ENCODE results near the gene SRL. TPM values are rescaled to one million over a fixed set of nuclear protein-coding genes. Genes with fewer than 3 reads are reported as not detected.

The SRL gene
- total RNA-seq, result under 1 TPM; 0.33 to 0.83 (median 0.63) TPM
- polyA plus RNA-seq, result 1 to 10 TPM in 1 of 3 donors, under 1 TPM in 2; 0.46 to 1.2 (median 0.60) TPM

- H3K27ac ChIP-seq, result peak within 1 kb of the TSS in 1 of 4 donors; percentile 14
- intact Hi-C loops (cut with DNase I), result no loop called here
These were observed at the start of gene SRL for GRCh38 chr16:4241928-4242283. Gene SRL (minus strand): TSS chr16:4242080. CDS start chr16:4242067, 13 bp downstream.

GRCh38 chr16:4290236-4290830 lies 48.5 kb upstream of the SRL start:
- H3K4me1 ChIP-seq, result peaks cover 0 to 49% (median 41%) of the 10 kb centered on the region in 4 donors
- no peak overlapping the region for H3K4me3 ChIP-seq
- WGBS, 2 donors, result 74 to 80% methylated on average over 8 of the region's 8 CpGs
- DNase-seq, result no peak
- intact Hi-C loops (cut with DNase I), result no loop called here
- no peaks in the 10 kb centered on the region for H3K36me3 ChIP-seq
- peak overlapping the region in 1 of 4 donors; percentile 6 for H3K27ac ChIP-seq
- H3K27me3 ChIP-seq, result no peaks in the 10 kb centered on the region
- TF ChIP-seq EP300 (IDR thresholded peaks at IDR 0.05), result no peak
- TF ChIP-seq POLR2A (IDR thresholded peaks at IDR 0.05), result no peak
- no peak for TF ChIP-seq CTCF (IDR thresholded peaks at IDR 0.05)
- no peaks in the 10 kb centered on the region for H3K9me3 ChIP-seq

More at GRCh38 chr16:4241928-4242283, at the start of gene SRL:
- Histone ChIP-seq H3K9me3 (no peaks in the 10 kb centered on the region), H3K36me3 (no peaks in the 10 kb centered on the region), H3K27me3 (no peaks in the 10 kb centered on the region), H3K4me3 (no peak within 1 kb of the TSS), H3K4me1 (peaks cover 0 to 15% (median 4%) of the 10 kb centered on the region in 4 donors)
- WGBS, 2 donors, result 51 to 74% methylated on average over 12 of the region's 12 CpGs
- DNase-seq, result no peak
- TF ChIP-seq POLR2AphosphoS5 (IDR thresholded peaks at IDR 0.05) (no peak), EP300 (IDR thresholded peaks at IDR 0.05) (no peak), CTCF (IDR thresholded peaks at IDR 0.05) (no peak), POLR2A (IDR thresholded peaks at IDR 0.05) (no peak)

- Histone ChIP-seq H3K27ac (peak overlapping the region in 1 of 4 donors; percentile 15), H3K27me3 (no peaks in the 10 kb centered on the region), H3K4me1 (peaks cover 0 to 35% (median 27%) of the 10 kb centered on the region in 4 donors), H3K9me3 (no peaks in the 10 kb centered on the region), H3K36me3 (no peaks in the 10 kb centered on the region), H3K4me3 (peak overlapping the region in 1 of 4 donors; percentile 12)
- intact Hi-C loops (cut with DNase I), result loop anchor here (1.0 to 5.0 kb wide), 3 partner anchors 14 to 114 kb away; no protein-coding TSS in a partner anchor
- WGBS, 2 donors, result 12 to 15% methylated on average over 22 of the region's 22 CpGs
- DNase-seq, result peak; percentile 89
- TF ChIP-seq POLR2AphosphoS5 (IDR thresholded peaks at IDR 0.05) (no peak), CTCF (IDR thresholded peaks at IDR 0.05) (peak; percentile 87 to 98 (median 92))
These were observed 46.5 kb upstream of the SRL start for GRCh38 chr16:4288148-4288921.

- H3K27ac ChIP-seq, result no peak overlapping the region
- no peaks in the 10 kb centered on the region for H3K27me3 ChIP-seq
- H3K4me3 ChIP-seq, result no peak overlapping the region
- no peaks in the 10 kb centered on the region for H3K36me3 ChIP-seq
- peaks cover 0 to 12% (median 9%) of the 10 kb centered on the region in 4 donors for H3K4me1 ChIP-seq
- WGBS, 2 donors, result 49 to 80% methylated on average over 10 of the region's 10 CpGs
- H3K9me3 ChIP-seq, result no peaks in the 10 kb centered on the region
- intact Hi-C loops (cut with DNase I), result loop anchor here (5.0 kb wide), 1 partner anchor 117 kb away; no protein-coding TSS in a partner anchor
- no peak for DNase-seq
- no peak for TF ChIP-seq POLR2A (IDR thresholded peaks at IDR 0.05)
- TF ChIP-seq EP300 (IDR thresholded peaks at IDR 0.05), result no peak
- TF ChIP-seq CTCF (IDR thresholded peaks at IDR 0.05), result no peak
- TF ChIP-seq POLR2AphosphoS5 (IDR thresholded peaks at IDR 0.05), result no peak
These were observed 43.3 kb upstream of the SRL start for GRCh38 chr16:4285167-4285566.

Measured in sigmoid colon (tissue), 7 donors.